K562 (cell line): ENCODE results near the gene PPIF. TPM values are rescaled to one million over a fixed set of nuclear protein-coding genes. Genes with fewer than 3 reads are reported as not detected.

Experiments
- ATAC-seq: fragments of 200-7000 bp; cut with Tn5 transposase; 3 replicates; pipeline ENCODE4 v1.9.1; 2020; ENCODE audit warnings: moderate library complexity
- BruUV-seq: library from RNA; stranded (reverse); fragments of 400-500 nt; replicated peaks from 2 replicates; lab custom pipeline; 2021; lab: Mats Ljungman, UMichigan
- CTCF ChIA-PET: fragments of 300-600 bp; formaldehyde crosslinking; extraction: SDS; loops from one replicate; lab custom pipeline; 2021; ENCODE audit warnings: low intra/inter-chr PET ratio; lab: Yijun Ruan, JAX
- POLR2A ChIA-PET: fragments of 300-600, 350-650 bp; sonication (Branson Sonifier 250); formaldehyde crosslinking; extraction: SDS; loops from one replicate; lab custom pipeline; 2021; ENCODE audit warnings: antibody characterized with exemption, inconsistent platforms; lab: Yijun Ruan, JAX
- DNase-seq, 4 experiments: peaks; one replicate each; pipeline versions ENCODE4 v3.0.0 to v3.0.0-alpha.2; 2011 to 2018; ENCODE audit warnings: low spot score in 3 of 4, mixed read lengths in 3 of 4; ENCODE audit errors: extremely low read depth in 1 of 4
- FAIRE-seq: peaks from 2 replicates; lab custom pipeline; 2011; peaks lifted over from hg19 to GRCh38; lab: Jason Lieb, UNC
- H2AFZ ChIP-seq: 2 replicates; pipeline ENCODE4 v1.6.0; 2011; ENCODE audit warnings: low read depth, low read length, control low read depth, inconsistent platforms
- H3K27ac ChIP-seq: fragments of 200-600 bp; 3 replicates; pipeline ENCODE4 v1.8.0; 2011; ENCODE audit warnings: low read depth, mild to moderate bottlenecking, control low read depth, inconsistent platforms, low read length, moderate library complexity, mixed read lengths; ENCODE audit errors: extremely low read depth
- H3K27me3 ChIP-seq, 2 experiments: fragments of 300-600 bp in 1 of 2; 2 replicates in 1 of 2; 3 replicates in 1 of 2; pipeline versions ENCODE4 v1.6.0 to v1.8.0; 2011; ENCODE audit warnings: inconsistent platforms in 2 of 2, low read length in 2 of 2, mild to moderate bottlenecking in 1 of 2, mixed read lengths in 1 of 2, moderate library complexity in 1 of 2; ENCODE audit not compliant: control insufficient read depth in 2 of 2, insufficient read depth in 2 of 2
- H3K36me3 ChIP-seq: fragments of 300-600 bp; 3 replicates; pipeline ENCODE4 v1.8.0; 2011; ENCODE audit warnings: mild to moderate bottlenecking, low read length, inconsistent platforms; ENCODE audit not compliant: control insufficient read depth, insufficient read depth
- H3K4me1 ChIP-seq, 2 experiments: fragments of 200-600 bp in 1 of 2; replicated peaks in 1 of 2; 2 replicates in 1 of 2; 3 replicates in 1 of 2; pipeline versions ENCODE4 v1.5.1 to v1.8.0; 2011; ENCODE audit warnings: inconsistent platforms in 2 of 2, low read length in 2 of 2, mild to moderate bottlenecking in 1 of 2, mixed read lengths in 1 of 2, moderate library complexity in 1 of 2; ENCODE audit not compliant: control insufficient read depth in 2 of 2, insufficient read depth in 2 of 2
- H3K4me2 ChIP-seq: 2 replicates; pipeline ENCODE4 v1.6.1; 2011; ENCODE audit warnings: low read length, control low read depth, inconsistent platforms, mixed read lengths; ENCODE audit not compliant: insufficient read depth
- H3K4me3 ChIP-seq: fragments of 200-600 bp; sonication (generic), shearing (Covaris generic); 2 replicates; pipeline ENCODE4 v1.5.1; 2016; ENCODE audit warnings: control low read depth, inconsistent platforms
- H3K79me2 ChIP-seq: fragments of 200-600 bp; 3 replicates; pipeline ENCODE4 v1.8.0; 2011; ENCODE audit warnings: low read length, inconsistent platforms; ENCODE audit not compliant: control insufficient read depth, insufficient read depth
- H3K9ac ChIP-seq, 2 experiments: 2 replicates each; pipeline versions ENCODE4 v1.6.0 to v1.6.1; 2011; ENCODE audit warnings: low read depth in 2 of 2, low read length in 2 of 2, control low read depth in 1 of 2, inconsistent platforms in 1 of 2, mild to moderate bottlenecking in 1 of 2, mixed read lengths in 1 of 2; ENCODE audit not compliant: insufficient read depth in 1 of 2
- H3K9me1 ChIP-seq: one replicate; pipeline ENCODE4 v1.6.0; 2011; ENCODE audit warnings: inconsistent platforms, mild to moderate bottlenecking, low read length, moderate library complexity; ENCODE audit not compliant: control insufficient read depth, insufficient read depth
- H3K9me3 ChIP-seq: replicated peaks from 2 replicates; pipeline ENCODE4 v1.5.1; 2011; ENCODE audit warnings: low read depth, low read length, inconsistent platforms; ENCODE audit not compliant: control insufficient read depth, insufficient read depth
- H4K20me1 ChIP-seq: replicated peaks from 2 replicates; pipeline ENCODE4 v1.6.1; 2011; ENCODE audit warnings: low read length, inconsistent platforms, mixed read lengths; ENCODE audit not compliant: control insufficient read depth, insufficient read depth
- ATF1 ChIP-seq, 2 experiments: fragments of 450-650 bp in 1 of 2; IDR thresholded peaks; 2 replicates each; pipeline ENCODE4 v1.6.1; 2016; ENCODE audit warnings: missing compliant biosample characterization in 1 of 2, missing genetic modification characterization in 1 of 2
- ELF1 ChIP-seq: fragments of 200-800 bp; sonication (Bioruptor generic); IDR thresholded peaks from 2 replicates; pipeline ENCODE4 v1.6.1; 2016; ENCODE audit warnings: missing genetic modification characterization, missing compliant biosample characterization
- GTF2B ChIP-seq: IDR thresholded peaks from 2 replicates; pipeline ENCODE4 v1.6.1; 2011; ENCODE audit not compliant: insufficient read length; ENCODE audit errors: extremely low read depth
- HDAC6 ChIP-seq: IDR thresholded peaks from 2 replicates; pipeline ENCODE4 v1.6.1; 2012; ENCODE audit warnings: low read depth, mild to moderate bottlenecking, control low read depth, inconsistent platforms, low read length, moderate library complexity
- KLF6 ChIP-seq: fragments of 250-450 bp; sonication (Bioruptor Pico); IDR thresholded peaks from 2 replicates; pipeline ENCODE4 v1.4.0; 2020; ENCODE audit warnings: mild to moderate bottlenecking, moderate library complexity, borderline replicate concordance
- MAX ChIP-seq: sonication (generic); formaldehyde crosslinking; IDR thresholded peaks from 2 replicates; pipeline ENCODE4 v1.9.0; 2022; ENCODE audit warnings: mild to moderate bottlenecking, missing genetic modification reagents
- MBD2 ChIP-seq: sonication (generic); IDR thresholded peaks from 2 replicates; pipeline ENCODE4 v1.6.1; 2016; ENCODE audit warnings: low read depth, borderline replicate concordance
- MYNN ChIP-seq, 2 experiments: sonication (generic); formaldehyde crosslinking in 1 of 2; IDR thresholded peaks; 2 replicates each; pipeline versions ENCODE4 v1.5.0 to v1.6.1; 2016 to 2020; ENCODE audit warnings: antibody characterized with exemption in 1 of 2, missing genetic modification reagents in 1 of 2
- POLR2G ChIP-seq: fragments of 200-400 bp; formaldehyde crosslinking; IDR thresholded peaks from 2 replicates; pipeline ENCODE4 v1.6.1; 2017; ENCODE audit warnings: low read depth, mild to moderate bottlenecking, antibody characterized with exemption, low read length, moderate library complexity
- RBM22 ChIP-seq: fragments of 200-400 bp; formaldehyde crosslinking; IDR thresholded peaks from 2 replicates; pipeline ENCODE4 v1.6.1; 2018; ENCODE audit warnings: low read length, low read depth; ENCODE audit not compliant: poor library complexity, severe bottlenecking
- SP1 ChIP-seq: sonication (generic); formaldehyde crosslinking; IDR thresholded peaks from 2 replicates; pipeline ENCODE4 v1.8.1; 2022; ENCODE audit warnings: mild to moderate bottlenecking, missing genetic modification reagents
- SUPT5H ChIP-seq: fragments of 450-650 bp; IDR thresholded peaks from 2 replicates; pipeline ENCODE4 v1.6.1; 2016
- TEAD2 ChIP-seq: fragments of 450-650 bp; IDR thresholded peaks from 2 replicates; pipeline ENCODE4 v1.6.1; 2016; ENCODE audit warnings: missing genetic modification characterization, control low read depth, missing compliant biosample characterization
- WGBS: fragments of 100-300 bp; shearing (Covaris generic); methylation state at CpG from one replicate; pipeline ENCODE4 v1.1.6; 2016; ENCODE audit warnings: low coverage, mixed read lengths; ENCODE audit not compliant: insufficient coverage; ENCODE audit errors: missing lambda C conversion rate; 5-methylcytosine and 5-hydroxymethylcytosine counted together
- in situ Hi-C: fragments of 300-500 bp; cut with MboI; formaldehyde crosslinking; loops from 4 replicates; pipeline ENCODE4 v1.15.0; 2018; ENCODE audit warnings: inconsistent platforms, mixed read lengths
- intact Hi-C: fragments of 100-400 bp; cut with micrococcal nuclease; formaldehyde crosslinking; loops from 2 replicates; pipeline ENCODE4 v1.14.2; 2022
- polyA plus RNA-seq, 8 experiments: library from polyadenylated mRNA; depleted of rRNA in 4 of 8; stranded (reverse) in 5 of 8; unstranded in 3 of 8; fragments of >200 nt; fragmentation: Nextera tagmentation in 2 of 8; fragmentation: Illumina TruSeq in 1 of 8; extraction: Ambion mirVana in 2 of 8; extraction: Trizol in 1 of 8; gene quantifications; 2 replicates each; pipeline versions ENCODE4 v1.2.1 to v1.2.3, GENCODE V29; 2011 to 2014; ENCODE audit warnings: inconsistent platforms in 1 of 8, missing spikeins in 1 of 8
- total RNA-seq, 7 experiments: library from RNA; depleted of rRNA in 6 of 7; stranded (reverse); fragments of >200 nt in 6 of 7; fragmentation: Illumina TruSeq in 2 of 7; extraction: Trizol in 2 of 7; gene quantifications; 2 replicates each; pipeline versions ENCODE4 v1.2.1 to v1.2.3, GENCODE V29; 2011 to 2021; ENCODE audit warnings: low replicate concordance in 1 of 7
- TF ChIP-seq, protein P1 (sequence below): fragments of 250-450 bp; sonication (Bioruptor Pico); IDR thresholded peaks from 2 replicates; pipeline ENCODE4 v1.5.0; 2020; ENCODE audit warnings: mild to moderate bottlenecking, borderline replicate concordance

PPIF gene
- total and polyA plus RNA-seq, 9 of the 15 experiments (the other 6 are each of a cell fraction or from before 2014, with no cell fraction given), result 40.9 to 287 (median 117) TPM

- TF ChIP-seq SUPT5H (no peak), GTF2B (no peak), SP1 (CRISPR knock-in tag) (no peak), MYNN (IDR thresholded peaks at IDR 0.05) (no peak), MYNN (CRISPR knock-in tag; IDR thresholded peaks at IDR 0.05) (no peak), ELF1 (tag) (no peak), HDAC6 (no peak), TEAD2 (tag) (no peak)
- TF ChIP-seq, protein P1, sequence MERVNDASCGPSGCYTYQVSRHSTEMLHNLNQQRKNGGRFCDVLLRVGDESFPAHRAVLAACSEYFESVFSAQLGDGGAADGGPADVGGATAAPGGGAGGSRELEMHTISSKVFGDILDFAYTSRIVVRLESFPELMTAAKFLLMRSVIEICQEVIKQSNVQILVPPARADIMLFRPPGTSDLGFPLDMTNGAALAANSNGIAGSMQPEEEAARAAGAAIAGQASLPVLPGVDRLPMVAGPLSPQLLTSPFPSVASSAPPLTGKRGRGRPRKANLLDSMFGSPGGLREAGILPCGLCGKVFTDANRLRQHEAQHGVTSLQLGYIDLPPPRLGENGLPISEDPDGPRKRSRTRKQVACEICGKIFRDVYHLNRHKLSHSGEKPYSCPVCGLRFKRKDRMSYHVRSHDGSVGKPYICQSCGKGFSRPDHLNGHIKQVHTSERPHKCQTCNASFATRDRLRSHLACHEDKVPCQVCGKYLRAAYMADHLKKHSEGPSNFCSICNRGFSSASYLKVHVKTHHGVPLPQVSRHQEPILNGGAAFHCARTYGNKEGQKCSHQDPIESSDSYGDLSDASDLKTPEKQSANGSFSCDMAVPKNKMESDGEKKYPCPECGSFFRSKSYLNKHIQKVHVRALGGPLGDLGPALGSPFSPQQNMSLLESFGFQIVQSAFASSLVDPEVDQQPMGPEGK (CRISPR knock-in tag), result no peak
Observed at GRCh38 chr10:79313320-79313719, 33.9 kb upstream of the PPIF start (continued).

DNA sequence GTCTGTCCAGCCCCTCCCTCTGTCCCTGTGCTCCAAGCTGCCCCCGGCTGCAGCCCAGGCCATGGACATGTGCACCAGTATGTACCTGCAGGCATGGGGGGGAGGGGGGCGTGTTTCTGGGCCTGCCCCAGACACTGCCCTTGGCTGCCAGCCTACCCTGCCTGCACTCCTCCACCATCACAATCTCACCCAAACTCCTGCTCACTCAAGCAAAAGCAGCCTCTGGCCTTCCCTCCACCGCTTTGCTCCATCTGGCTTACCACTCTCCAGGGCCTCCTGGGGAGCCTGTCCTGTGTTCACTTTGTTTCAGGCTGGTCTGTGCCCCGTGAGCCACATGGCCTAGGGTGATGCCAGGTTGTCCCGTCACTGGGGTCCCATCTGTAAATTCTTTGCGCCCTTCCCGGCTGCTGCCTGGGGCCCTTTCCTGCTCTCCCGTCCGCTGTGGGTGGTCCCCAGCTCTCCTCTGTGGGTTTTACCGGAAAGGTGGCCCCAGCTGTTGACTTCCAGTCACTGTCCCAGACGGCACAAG lies 33.3 kb upstream of the PPIF start:
- Histone ChIP-seq H3K9me3 (no peaks in the 10 kb centered on the region), H3K9ac (no peak overlapping the region), H3K27me3 (no peaks in the 10 kb centered on the region; a peak in 1 of 5 replicates), H3K4me3 (no peak overlapping the region), H2AFZ (no peak overlapping the region), H3K27ac (no peak overlapping the region), H3K9me1 (peaks cover 6% of the 10 kb centered on the region), H3K36me3 (peaks cover 19% of the 10 kb centered on the region; the same call in 1 of the 3 replicates), H3K79me2 (no peaks in the 10 kb centered on the region), H3K4me2 (no peak overlapping the region), H3K4me1 (peaks cover 21 to 42% of the 10 kb centered on the region in 2 experiments), H4K20me1 (no peaks in the 10 kb centered on the region)
- ChIA-PET POLR2A (interaction anchor here (1.1 kb wide), 1 partner anchor 21 kb away, joined by 3 read pairs; no protein-coding TSS in a partner anchor), CTCF (no interaction called here)
- 68% methylated on average over 11 of the region's 11 CpGs for WGBS
- ATAC-seq (no peak), DNase-seq (no peak), FAIRE-seq (no peak)
- BruUV-seq, result TSS peak; percentile 39
- in situ Hi-C loops (no loop called here), intact Hi-C loops (no loop called here)
- 0 out of 2 replicates have a peak, but pooled peaks have one; percentile 16 for TF ChIP-seq MBD2
- no peak for TF ChIP-seq ATF1 (CRISPR knock-in tag; IDR thresholded peaks at IDR 0.05)
- TF ChIP-seq ATF1 (tag; IDR thresholded peaks at IDR 0.05), result no peak
- peak; percentile 21; the same call in 1 of the 2 replicates for TF ChIP-seq MAX (CRISPR knock-in tag)
- peak; percentile 54 for TF ChIP-seq POLR2G
- TF ChIP-seq KLF6 (CRISPR knock-in tag), result no peak
- peak; percentile 69 for TF ChIP-seq RBM22
